ENCODE measurements around the gene ADRA2A. TPM values are rescaled to one million over a fixed set of nuclear protein-coding genes. Genes with fewer than 3 reads are reported as not detected.

ADRA2A gene
- total RNA-seq, 1 donor from 2014 or later: 14.2 TPM

DNA sequence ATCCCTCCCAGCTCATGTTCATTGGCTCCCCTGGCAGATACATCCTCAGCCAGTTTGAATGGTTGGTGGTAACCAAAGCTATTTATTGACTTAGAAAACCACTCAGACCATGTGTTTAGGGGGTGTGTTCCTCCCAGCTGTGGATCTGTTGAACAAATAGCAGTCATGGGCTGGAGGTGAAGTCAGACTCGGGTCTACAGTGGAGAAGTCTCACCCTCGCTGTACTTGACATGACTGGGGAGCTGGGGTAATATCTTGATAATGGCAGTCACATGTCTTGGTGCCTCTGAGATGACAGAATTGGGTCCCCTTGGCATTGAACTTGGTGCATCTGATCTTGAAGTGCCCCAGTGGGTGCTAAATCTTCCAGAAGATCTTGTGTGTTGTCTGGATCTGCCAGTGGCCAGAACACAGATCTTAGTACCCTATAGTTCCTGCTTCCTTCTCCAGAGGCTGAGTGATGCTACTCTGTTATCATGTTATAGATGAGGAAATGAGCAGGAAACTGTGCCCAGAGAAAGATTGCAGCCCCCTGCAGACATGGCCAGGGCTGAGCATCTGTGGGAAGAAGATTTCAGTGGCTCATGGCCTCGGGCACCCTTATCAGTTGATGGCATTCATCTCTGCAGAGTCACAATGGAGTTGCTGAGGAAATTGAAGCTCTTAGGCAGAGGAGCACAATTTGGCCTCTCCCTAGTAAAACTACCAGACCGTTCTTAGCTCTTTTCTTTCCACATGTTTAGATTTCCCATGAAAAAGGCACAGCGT is 50.4 kb downstream of the ADRA2A start:
- H3K27me3 ChIP-seq: no peaks in the 10 kb centered on the region
- no peak for TF ChIP-seq POLR2AphosphoS5 (IDR thresholded peaks at IDR 0.05; ENCODE audit: insufficient read depth in 1 of 2, low read depth in 1 of 2)
- TF ChIP-seq POLR2A (IDR thresholded peaks at IDR 0.05): no peak
- TF ChIP-seq, protein P1, sequence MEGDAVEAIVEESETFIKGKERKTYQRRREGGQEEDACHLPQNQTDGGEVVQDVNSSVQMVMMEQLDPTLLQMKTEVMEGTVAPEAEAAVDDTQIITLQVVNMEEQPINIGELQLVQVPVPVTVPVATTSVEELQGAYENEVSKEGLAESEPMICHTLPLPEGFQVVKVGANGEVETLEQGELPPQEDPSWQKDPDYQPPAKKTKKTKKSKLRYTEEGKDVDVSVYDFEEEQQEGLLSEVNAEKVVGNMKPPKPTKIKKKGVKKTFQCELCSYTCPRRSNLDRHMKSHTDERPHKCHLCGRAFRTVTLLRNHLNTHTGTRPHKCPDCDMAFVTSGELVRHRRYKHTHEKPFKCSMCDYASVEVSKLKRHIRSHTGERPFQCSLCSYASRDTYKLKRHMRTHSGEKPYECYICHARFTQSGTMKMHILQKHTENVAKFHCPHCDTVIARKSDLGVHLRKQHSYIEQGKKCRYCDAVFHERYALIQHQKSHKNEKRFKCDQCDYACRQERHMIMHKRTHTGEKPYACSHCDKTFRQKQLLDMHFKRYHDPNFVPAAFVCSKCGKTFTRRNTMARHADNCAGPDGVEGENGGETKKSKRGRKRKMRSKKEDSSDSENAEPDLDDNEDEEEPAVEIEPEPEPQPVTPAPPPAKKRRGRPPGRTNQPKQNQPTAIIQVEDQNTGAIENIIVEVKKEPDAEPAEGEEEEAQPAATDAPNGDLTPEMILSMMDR (IDR thresholded peaks at IDR 0.05): no peak
- H3K9me3 ChIP-seq: no peaks in the 10 kb centered on the region
- no peak overlapping the region for H3K27ac ChIP-seq
- no peaks in the 10 kb centered on the region for H3K4me1 ChIP-seq
- intact Hi-C loops (cut with DNase I): no loop called here
- no peak overlapping the region for H3K4me3 ChIP-seq
- no peaks in the 10 kb centered on the region for H3K36me3 ChIP-seq
- peak; percentile 60 to 64 for DNase-seq (ENCODE audit: extremely low spot score in 2 of 2)

DNA sequence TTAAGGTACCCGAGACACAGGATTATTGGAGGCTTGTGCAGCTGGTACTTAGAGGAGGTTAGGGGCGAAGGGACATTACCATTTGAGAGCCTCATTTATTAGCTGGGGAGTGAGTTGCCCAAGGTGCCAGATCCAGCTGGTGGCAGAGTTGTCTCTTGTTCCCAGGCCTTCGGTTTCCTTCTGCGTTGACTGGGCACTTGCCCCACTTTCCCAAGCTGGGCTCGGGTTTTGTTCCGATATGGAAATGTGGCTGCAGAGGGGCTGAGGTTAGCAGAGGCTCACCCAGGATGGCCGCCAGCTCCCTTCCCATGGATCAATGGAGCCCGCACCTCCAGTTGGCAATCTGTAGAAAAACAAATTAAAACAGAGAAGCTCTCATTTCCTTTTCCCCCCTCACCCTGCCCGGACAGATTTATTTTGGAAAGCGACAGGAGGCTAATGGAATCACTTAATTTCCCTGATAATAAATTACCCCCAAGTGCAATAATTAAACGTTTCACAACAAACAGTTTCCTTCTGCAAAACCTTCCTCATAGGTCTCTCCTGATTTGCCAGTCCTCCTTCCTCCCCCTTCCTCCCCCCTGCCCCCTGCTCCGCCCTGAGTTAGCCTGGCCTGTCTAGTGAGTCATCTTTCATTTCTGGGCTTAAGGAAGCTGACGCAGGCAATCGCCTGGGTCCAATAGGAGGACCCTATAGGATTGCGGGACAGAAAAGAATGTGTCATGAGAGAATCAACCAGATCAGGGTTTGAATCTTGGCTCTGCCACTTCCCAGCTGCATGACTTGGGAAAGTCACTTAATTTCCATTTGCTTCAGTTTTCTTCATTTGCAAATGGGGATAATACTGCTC is 51.7 kb downstream of the ADRA2A start:
- H3K4me1 ChIP-seq: no peaks in the 10 kb centered on the region
- no peaks in the 10 kb centered on the region for H3K9me3 ChIP-seq
- no peaks in the 10 kb centered on the region for H3K27me3 ChIP-seq
- no peak for TF ChIP-seq POLR2AphosphoS5 (IDR thresholded peaks at IDR 0.05; ENCODE audit: insufficient read depth in 1 of 2, low read depth in 1 of 2)
- TF ChIP-seq POLR2A (IDR thresholded peaks at IDR 0.05): no peak
- TF ChIP-seq, protein P1 (IDR thresholded peaks at IDR 0.05): no peak
- H3K27ac ChIP-seq: no peak overlapping the region
- no peaks in the 10 kb centered on the region for H3K36me3 ChIP-seq
- H3K4me3 ChIP-seq: no peak overlapping the region
- DNase-seq (ENCODE audit: extremely low spot score in 2 of 2): peak; percentile 55 to 69
- intact Hi-C loops (cut with DNase I): no loop called here

DNA sequence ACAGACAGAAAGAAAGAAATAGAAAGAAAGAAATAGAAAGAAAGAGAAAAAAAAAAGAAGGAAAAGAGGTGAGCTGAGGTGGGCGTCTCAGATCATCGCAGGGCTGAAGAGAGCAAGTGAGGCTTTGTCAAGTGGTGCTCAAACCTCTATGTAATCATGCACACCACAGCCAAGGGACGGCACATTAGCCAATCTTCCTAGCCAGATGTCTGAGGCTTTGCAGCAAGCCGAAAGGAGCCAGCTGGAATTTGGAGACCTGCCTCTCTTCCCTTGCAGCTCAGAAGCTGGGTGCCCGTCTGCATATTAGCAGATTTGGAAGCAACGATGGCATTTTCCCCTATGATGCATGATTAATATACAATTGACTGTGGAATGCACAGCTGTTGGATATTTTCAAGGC is 52.5 kb downstream of the ADRA2A start:
- no peaks in the 10 kb centered on the region for H3K4me1 ChIP-seq
- H3K9me3 ChIP-seq: no peaks in the 10 kb centered on the region
- H3K4me3 ChIP-seq: no peak overlapping the region
- DNase-seq (ENCODE audit: extremely low spot score in 2 of 2): no peak
- H3K36me3 ChIP-seq: no peaks in the 10 kb centered on the region
- no peak overlapping the region for H3K27ac ChIP-seq
- intact Hi-C loops (cut with DNase I): no loop called here
- H3K27me3 ChIP-seq: no peaks in the 10 kb centered on the region
- TF ChIP-seq, protein P1 (IDR thresholded peaks at IDR 0.05): no peak
- no peak for TF ChIP-seq POLR2A (IDR thresholded peaks at IDR 0.05)
- TF ChIP-seq POLR2AphosphoS5 (IDR thresholded peaks at IDR 0.05; ENCODE audit: insufficient read depth in 1 of 2, low read depth in 1 of 2): no peak

DNA sequence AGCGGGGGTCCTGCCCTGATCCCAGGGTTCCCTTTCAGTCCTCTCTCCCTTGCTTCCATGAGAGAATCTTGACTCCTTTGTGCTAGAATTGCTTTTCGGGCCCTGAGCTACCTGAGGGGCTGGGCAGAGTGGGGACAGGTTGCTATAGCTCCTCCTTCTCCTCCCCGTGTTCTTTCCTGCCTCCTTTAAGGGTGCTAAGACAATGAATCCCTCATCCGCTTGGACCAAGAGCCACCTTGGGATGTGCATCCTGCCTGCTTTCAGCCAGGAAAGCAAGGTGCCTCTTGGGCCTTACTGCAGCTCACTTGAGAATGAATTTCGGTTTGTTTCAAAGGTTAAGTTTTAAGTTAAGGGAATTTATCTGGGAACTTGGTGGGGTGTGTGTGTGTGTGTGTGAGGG is 53.6 kb downstream of the ADRA2A start:
- Histone ChIP-seq H3K4me3 (no peak overlapping the region), H3K27ac (no peak overlapping the region), H3K4me1 (no peaks in the 10 kb centered on the region), H3K27me3 (no peaks in the 10 kb centered on the region), H3K9me3 (no peaks in the 10 kb centered on the region), H3K36me3 (no peaks in the 10 kb centered on the region)
- intact Hi-C loops (cut with DNase I): no loop called here
- peak in 1 of 2 donors; percentile 37 for DNase-seq (ENCODE audit: extremely low spot score in 2 of 2)
- TF ChIP-seq, protein P1 (IDR thresholded peaks at IDR 0.05): no peak
- TF ChIP-seq POLR2AphosphoS5 (IDR thresholded peaks at IDR 0.05; ENCODE audit: insufficient read depth in 1 of 2, low read depth in 1 of 2): no peak
- TF ChIP-seq POLR2A (IDR thresholded peaks at IDR 0.05): no peak

Small RNAs within 50 kb of the gene (small RNA-seq; reads per million reads assigned to genes)
- gene AL355863.1: not detected

Other genes with a start within 250 kb of the ADRA2A start
- 110 TPM for gene PDCD4, start 205.1 kb upstream of the ADRA2A start, total RNA-seq
- gene BBIP1, start 157.8 kb upstream of the ADRA2A start, total RNA-seq: 15.2 TPM
- gene SHOC2, start 157.4 kb upstream of the ADRA2A start, total RNA-seq: 40.0 TPM

Measured in vagina (tissue), 2 donors.